NCI-H526 treated with DMSO at 0.1 percent for 48 hours (cell line): ENCODE measurements around the gene WDR49.

Experiments used
- DNase-seq: peaks from one replicate; lab custom pipeline; 2025; lab: John Stamatoyannopoulos, UW

Gene WDR49

DNA sequence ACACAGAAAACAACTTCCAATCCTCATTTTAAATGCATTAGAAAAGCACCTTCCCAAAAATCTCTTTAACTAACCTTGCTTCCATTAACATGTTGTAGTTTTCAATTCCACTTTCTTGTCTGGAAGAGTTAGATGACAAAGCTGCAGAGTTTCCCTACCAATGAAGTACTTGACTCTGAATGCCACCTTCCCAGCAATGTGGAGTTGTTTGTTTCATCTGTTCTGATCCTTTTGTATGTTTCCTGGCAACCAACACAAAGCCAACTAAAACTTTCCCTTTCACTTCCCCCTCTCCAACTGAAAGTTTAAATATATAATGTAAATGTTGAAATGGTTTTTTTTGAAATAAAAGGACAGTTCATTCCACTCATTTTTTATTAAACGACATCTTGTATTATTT is at the start of gene WDR49:
WDR49 (minus strand) TSS at position 183 of the 400 bp plus-strand sequence. CDS start 517 bp downstream, outside the sequence.
- no peak for DNase-seq

DNA sequence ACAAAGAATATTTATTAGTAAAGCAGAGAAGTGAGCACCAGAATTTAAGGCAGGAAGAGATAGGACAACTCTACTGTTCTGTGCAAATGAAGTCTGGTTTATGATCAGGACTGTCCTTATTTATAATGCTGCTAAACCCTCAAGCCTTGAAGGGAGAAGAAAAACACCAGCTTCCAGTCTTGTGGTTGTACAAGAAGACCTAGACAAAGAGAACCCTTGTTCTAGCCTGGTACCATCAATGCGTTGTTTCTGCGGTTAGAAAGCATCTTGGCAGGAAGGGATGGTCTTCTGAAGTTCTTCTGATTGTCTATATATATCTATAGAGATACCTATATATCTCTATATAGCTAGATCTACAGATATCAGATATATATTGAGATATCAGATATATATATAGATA is 47.2 kb upstream of the WDR49 start:
- no peak for DNase-seq

DNA sequence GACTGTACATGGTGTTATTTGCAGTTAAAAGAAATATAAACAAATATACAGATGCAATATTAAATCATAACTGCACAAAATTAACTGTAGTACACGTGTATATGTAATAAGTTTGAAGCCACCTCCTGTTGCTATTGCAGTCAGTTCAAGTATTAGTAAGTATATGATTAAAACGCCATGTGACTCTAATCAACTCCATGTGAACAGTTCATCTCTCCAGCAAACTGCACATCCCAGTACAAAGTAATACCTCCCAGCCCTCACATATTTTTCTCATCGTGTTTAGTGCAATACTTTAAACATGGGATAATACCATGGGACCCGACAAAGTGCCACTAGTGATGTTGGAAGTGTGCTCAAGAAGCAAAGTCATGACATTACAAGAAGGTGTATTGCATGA is 46.3 kb upstream of the WDR49 start:
- DNase-seq = no peak

DNA sequence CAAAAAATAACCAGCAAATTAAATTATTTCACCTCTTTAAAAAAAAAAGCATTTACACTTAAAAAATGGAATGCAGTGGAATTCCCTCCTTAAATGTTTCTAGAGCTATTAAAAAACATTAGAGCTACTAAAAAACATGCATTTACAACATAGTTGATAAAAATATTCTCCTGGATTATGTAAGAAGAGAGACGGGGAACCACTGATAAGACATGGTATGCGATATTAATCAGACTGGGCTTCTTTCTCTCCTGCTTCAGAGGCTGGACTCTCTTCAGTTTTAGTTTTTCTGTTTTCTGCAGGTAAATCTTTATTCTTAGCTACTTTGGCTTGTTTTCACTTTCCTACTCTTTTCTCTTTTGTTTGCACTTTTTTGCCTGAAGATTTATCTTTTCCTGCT is 40.4 kb upstream of the WDR49 start:
- DNase-seq = no peak

DNA sequence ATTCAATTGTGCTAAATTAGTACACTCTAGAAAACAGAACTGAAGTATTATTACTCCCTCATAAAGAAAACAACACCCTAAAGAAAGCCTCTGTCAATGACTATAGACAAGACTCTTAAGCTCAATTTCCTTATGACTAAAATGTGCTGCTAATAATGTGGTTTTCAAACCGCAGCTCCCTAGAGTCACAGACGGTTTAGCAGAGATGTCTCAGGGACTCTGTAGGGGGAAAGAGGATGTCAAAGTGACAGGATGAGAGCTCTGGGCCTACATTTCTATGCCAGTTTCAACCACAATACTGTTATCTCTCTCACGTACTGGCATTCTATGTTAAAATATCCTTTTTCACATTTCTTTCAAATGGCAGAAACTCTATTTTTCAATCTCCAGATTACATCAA is 37.6 kb upstream of the WDR49 start:
- DNase-seq = no peak

DNA sequence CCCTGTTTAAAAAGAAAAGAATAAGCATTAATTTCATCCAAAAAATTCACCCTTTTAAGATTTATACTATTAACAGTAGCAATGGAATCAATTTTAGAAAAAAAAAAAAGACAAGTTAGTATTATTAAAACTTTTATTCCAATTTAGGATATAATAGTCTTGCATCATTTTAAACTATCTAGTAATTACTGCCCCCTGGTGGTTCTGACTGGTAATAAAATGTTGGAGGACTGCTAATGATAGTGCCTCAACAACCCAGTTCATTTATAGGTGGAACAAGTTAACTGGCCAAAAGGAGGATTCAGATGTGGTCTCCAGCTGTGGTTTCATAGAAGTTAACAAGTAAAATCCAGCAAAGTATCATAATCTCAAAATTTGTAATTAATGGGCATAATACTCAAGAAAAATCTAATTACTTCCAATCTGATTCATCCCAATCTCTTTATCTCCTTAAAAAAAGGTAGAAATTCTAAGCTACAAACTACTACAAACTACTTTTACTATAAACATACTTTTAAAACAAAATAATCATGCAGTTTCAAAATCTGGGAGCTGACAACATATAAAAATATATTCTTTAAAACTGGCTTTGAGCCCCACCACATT is 30.7 kb upstream of the WDR49 start:
- DNase-seq = peak; percentile 15

DNA sequence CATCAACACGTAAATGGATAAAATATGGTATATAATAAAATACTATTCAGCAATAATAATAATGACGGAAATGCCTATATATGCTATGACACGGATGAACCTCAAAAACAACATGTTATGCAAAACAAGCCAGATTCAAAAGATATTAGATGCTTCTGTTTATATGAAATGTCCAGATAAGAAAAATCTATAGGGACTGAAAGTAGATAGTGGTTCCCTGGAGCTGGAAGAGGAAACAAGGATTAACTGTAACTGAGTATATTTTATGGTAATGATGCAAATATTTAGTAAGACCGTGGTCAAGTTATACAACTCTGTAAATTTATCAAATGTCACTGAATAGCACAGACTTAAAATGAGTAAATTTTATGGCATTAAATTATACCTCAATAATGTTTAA is 25.8 kb upstream of the WDR49 start:
- DNase-seq = no peak

DNA sequence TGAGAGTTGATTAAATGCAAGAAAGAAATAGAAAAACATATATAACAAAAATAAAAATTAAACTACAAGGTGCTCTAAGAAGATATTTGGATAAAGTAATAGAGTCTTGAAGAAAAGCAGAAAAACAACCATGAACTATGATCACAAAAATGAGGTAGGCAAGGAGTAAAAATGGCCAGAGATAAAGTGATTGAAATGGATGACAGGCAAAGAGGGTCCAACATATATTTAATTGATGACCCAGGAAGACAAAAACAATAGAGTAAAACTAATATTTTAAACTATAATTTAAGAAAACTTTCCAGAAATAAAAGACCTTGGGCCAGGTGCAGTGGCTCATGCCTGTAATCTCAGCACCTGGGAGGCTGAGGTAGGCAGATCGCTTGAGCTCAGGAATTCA is 22.1 kb upstream of the WDR49 start:
- DNase-seq = no peak

DNA sequence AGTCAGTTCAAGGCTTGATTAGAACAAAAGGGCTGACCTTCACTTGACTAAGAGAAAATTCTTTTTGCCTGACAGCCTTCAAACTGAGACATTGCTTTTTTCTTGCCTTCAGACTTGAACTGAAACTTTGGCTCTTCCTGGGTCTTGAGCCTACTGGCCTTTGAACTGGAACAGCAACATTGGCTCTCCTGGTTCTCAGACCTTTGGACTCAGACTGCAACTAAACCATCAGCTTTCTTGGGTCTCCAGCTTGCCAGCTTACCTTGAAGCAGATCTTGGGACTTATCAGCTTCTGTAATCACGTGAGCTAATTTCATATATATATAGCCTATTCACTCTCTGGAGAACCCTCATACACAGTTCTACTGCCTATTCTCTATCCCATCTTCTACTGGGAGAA is 19.5 kb upstream of the WDR49 start:
- DNase-seq = no peak

DNA sequence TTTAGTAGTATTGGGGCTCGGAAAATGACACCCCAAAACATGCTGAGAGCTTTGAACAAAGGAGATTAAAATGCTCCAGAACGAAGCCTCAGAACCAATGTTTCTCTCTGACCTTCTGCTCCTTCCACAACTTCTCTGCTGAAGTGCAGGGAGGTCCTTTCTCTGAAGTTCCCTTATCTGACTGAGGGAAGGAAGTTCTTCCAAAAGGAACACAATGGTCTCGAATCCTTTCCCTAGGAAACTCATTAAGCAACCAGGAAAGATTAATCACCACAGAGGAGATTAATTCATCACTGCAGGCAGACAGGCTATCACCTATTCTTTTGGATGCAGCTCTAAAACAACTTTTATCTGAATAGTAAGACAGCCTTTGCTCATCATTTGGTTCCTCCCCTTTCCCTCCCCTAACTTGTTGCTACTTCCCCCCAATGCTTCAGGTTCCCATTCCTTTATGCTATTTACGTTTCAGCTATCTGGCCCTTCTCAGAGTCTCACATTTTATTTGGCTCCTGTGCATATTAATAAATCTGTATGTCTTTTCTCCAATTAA is 18.2 kb upstream of the WDR49 start:
- DNase-seq = no peak

DNA sequence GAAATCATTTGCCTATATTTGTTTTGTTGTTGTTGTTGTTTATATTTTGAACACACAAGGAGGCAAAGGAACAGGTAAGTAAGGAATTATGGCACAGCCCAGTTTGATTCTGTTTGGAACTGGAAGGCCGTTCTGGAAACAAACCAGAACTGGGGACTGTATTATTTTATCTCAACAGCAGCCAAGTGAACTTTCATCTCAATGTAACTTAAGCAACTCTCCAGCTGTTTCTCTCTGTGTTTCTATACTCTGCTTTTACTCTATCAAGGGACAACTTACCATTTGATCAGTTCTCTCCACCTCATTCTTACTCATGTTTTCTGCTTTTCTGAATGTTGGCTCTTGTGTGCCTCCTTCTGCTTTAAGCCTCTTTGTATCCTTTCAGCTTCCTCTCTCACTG is 16.0 kb upstream of the WDR49 start:
- DNase-seq = no peak

DNA sequence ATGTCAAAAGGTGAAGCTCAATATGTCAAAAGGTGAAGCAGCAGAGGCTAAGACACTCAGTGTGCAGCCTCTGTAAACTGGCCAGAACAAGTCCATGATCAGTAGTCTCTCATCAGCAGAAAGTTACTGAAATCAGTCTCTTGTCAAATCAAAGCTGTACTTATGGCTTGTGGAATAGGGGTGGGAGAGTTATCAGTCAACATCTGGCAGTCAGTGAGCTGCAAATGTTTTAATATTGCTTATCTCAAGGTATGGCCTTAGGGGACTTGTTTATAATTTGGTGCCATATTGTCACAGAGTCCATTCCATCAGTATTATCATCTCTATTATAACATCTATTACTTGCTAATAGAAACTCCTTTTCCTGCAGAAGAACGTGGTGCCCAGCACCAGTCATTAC is 14.9 kb upstream of the WDR49 start:
- DNase-seq = no peak

DNA sequence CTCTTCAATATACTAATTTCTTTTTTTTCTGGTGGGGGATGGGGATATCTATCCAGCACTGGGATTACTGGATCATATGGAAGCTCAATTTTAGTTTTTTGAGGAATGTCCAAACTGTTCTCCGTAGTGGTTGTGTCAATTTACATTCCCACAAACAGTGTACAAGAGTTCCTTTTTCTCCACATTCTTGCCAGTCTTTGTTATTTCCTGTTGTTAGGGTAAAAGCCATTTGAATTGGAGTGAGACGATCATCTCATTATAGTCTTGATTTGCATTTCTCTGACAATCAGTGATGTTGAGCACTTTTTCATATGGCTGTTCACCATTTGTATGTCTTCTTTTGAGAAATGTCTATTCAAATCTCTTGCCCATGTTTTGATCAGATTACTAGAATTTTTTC is 12.8 kb upstream of the WDR49 start:
- DNase-seq = no peak

DNA sequence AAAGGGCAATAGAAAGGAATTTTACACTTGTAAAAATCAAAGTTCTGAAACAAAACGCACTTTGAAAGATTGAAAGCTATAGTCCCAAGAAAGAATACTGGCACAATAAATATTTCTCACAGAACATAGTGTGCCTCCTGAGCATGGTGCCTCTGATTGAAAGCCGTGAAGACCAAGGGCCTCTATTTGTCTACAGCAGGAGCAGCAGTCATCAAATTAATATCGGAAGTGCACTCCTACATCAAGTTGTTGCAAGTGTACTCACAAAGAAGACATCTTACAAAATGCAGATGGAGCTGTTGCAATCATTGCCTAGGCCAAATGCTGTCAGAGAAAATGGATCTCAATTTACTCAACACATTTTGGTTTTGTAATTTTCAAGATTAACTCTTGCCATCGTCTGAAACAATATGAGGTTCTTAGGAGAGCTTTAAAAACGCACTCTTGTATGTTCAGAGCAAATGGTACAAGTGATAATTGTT is 9.2 kb upstream of the WDR49 start:
- DNase-seq = no peak

DNA sequence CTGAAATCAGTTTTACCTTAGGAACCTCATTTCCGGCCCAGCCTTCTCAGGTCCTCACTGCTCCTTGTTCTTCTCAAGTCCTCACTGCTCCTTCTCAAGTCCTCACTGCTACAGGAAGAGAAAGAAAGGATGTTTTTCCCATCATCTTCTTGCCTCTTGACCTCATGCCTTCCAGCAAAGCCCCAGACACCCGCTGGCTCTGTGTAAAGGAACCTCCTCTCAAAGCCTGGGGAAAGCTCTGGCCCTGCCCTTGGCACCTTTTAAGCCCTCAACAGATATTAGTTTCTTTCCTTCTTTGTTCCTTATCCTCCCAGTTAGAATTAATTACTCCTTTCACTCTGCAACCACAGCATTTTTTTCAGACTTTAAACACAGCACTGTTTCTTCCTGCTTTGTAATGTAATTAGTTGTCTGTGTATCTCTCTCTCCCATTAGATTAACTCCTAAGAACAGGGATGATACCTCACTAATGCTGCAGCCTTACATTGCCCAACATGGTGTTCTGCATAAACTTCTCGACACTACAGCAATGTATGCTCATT is 4.0 kb upstream of the WDR49 start:
- no peak for DNase-seq

DNA sequence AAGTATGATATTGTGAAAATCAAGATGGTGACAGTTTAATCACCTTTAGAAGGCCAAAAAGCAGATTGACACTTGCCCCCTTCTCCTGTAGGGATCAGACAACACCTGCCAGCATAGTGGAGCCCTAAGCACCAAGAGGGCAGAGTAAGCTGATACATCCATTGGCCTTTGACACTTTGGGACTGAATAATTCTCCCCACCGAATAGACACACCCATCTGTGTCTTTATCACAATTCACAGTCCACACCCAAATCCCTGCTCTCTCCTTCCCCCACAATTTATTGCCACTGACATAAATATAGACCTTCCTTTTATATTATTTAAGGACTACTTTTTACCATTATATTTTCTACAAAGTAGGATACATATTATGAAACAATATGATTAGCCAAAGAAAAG is 3.1 kb upstream of the WDR49 start:
- no peak for DNase-seq

DNA sequence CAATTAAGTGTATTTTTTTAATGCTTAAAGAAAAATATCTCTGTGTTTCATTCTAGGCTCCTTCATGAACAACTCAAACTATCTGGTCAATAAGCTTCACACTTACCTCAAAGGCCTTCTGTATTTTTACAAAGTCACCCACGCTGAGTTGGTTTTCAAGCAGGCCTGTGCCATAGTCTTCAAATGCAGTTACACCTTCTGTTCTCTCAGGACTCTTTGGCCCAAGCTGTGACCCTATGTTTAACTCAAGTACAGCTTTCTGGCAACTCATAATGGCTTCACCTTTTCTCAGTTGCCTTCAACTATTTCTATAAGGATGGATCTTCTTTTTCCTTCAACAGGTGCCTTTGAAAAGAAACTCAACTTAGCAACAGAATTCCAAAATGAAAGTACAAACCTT is 587 bp downstream of the WDR49 start:
- no peak for DNase-seq

DNA sequence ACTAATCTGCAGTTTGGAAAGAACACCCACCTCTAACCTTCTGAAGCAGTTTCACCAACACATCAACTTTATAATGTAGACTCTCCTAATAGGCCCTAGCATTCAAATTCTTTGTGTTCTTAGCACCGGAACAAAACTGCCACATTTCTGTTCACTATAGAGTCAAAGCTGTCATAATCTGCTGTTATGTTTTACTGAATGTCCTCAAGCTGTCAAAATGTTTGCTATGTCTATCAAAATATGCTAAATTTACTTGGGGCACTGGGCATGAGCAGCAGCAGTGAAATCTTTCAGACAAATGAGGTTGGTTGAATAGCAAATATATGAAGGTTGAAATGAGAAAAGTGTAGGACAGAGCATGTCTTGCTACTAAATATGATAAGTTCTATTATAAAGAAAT is 1.9 kb downstream of the WDR49 start:
- no peak for DNase-seq

DNA sequence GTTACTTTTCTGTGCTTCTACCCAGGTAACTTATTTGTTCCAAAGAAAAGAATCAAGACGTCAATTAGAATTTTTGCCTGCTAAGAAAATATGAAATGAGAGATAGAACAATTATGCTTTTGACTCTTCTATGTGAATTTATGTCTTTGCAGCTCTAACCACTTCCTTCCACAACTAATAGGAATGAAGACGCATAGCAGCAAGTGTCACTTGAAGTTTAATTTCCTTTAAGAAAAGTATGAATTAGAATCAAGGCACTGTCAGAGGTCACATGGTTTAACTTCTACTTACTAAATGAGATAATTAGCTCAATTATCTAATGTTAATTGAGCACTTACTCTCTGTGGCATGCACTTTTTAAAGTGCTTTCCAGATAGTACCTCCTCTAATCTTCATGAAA is 3.3 kb downstream of the WDR49 start:
- no peak for DNase-seq

DNA sequence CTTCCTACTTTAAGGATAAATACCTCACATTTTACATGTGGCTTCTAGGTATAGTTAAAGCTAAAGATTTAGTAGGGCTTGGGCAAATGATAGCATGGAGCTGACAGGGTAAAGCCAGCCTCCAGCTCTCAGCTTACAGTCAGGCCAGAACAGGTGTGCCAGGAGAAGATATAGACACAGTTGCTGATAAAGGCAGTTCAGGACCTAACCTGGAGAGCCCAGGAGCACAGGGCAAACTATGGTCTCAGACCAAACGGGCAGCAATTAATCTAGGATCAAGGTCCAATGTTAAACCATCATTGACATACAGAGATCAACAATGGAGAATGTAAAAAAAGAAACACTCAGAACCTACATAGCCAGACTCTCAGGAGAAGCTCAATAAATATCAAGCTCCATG is 4.0 kb downstream of the WDR49 start:
- no peak for DNase-seq

DNA sequence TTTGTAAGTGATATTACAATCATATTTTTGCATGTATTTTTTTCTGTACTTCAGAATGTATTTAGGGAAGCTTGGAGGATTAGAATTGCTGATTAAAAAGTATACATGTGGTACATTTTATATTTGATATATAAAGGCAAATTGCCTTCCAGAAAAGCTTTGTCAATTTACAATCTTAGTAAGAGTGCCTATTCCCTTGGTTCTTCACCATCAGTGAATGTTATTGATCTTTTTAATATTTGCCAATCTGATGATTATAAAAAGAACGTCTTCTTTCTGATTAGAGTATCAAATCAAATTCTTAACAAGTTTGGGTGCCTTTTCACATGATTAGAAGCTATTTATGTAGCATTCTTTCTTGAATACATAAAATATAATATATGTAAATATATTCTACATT is 9.1 kb downstream of the WDR49 start:
- DNase-seq = no peak

DNA sequence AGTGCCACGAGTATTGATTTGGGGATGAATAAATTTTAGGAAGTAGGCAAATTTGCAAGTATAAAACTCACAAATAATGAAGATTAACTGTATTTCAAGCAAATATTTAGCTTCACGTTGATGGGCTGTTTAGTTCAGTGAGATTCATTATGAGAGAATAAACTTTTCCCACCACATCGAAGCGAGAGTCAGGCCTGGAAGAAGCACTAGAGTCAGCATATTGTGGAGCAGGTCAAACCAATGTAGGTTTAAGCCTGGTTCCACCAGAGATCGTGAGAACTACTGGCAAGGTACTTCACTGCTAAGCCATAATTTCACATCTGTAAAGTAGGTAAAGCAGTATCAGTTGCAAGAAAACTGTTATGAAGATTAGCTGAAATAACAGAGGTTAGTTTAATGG is 22.3 kb downstream of the WDR49 start:
- DNase-seq = no peak

DNA sequence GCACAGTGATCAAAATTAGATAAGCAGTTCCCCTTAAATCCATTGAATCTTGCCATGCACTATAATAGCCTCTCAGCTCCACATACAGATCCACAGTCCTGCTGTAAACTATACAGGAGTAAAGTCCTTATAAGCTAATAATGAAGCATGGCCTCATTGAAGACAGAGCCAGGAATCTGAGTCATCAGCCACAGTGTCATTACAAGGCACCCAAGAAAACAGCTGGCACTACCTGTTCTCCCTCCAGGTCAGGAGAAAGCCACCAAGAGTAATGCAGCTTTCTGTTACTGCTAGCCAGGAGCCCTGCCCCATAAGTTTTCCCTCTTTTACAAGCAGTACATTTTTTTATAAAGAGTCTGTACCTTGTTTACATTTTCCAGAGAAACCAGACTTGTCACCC is 27.3 kb downstream of the WDR49 start:
- DNase-seq = no peak

DNA sequence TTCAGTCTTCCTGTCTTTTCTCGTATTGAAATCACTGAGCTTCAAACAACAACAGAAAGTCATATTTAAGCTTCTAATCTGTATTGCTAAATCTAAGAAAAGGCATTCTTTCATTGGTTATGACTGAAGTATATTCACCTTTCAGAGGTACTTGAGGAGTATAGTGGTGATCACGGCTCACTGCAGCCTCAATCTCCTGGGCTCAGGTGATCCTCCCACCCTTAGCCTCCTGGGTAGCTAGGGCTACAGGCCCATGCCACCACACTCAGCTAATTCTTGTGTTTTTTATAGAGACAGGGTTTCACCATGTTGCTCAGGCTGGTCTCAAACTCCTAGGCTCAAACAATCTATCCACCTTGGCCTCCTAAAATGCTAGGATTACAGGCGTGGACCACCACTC is 38.7 kb downstream of the WDR49 start:
- DNase-seq = no peak
